ENCODE measurements around the gene CLEC1A. TPM values are rescaled to one million over a fixed set of nuclear protein-coding genes. Genes with fewer than 3 reads are reported as not detected.

The CLEC1A gene
- polyA plus RNA-seq, 1 donor from 2014 or later, result not detected

GRCh38 chr12:10073261-10073660 lies 25.5 kb downstream of the CLEC1A start (continued):
- no peak for TF ChIP-seq TAF1 (IDR thresholded peaks at IDR 0.05; ENCODE audit: low read depth)
- TF ChIP-seq RAD21 (conservative IDR thresholded peaks at IDR 0.05), result no peak
- TF ChIP-seq SMC3 (conservative IDR thresholded peaks at IDR 0.05; ENCODE audit: poor library complexity), result no peak

- Histone ChIP-seq H3K4me3 (ENCODE audit: low read length) (no peak overlapping the region), H2AFZ (ENCODE audit: low read depth, low read length) (no peak overlapping the region), H3K9ac (ENCODE audit: low read length) (no peak overlapping the region), H3K4me2 (ENCODE audit: low read length) (no peak overlapping the region), H3K36me3 (ENCODE audit: insufficient read depth, low read length) (no peaks in the 10 kb centered on the region), H3K27me3 (ENCODE audit: insufficient read depth, low read depth, low read length) (no peaks in the 10 kb centered on the region), H4K20me1 (ENCODE audit: insufficient read depth) (no peaks in the 10 kb centered on the region), H3K27ac (ENCODE audit: low read length) (no peak overlapping the region), H3K79me2 (replicated peaks; ENCODE audit: insufficient read depth, low read length) (no peaks in the 10 kb centered on the region), H3K9me2 (ENCODE audit: insufficient read depth, low read length) (no peaks in the 10 kb centered on the region), H3K9me3 (ENCODE audit: low read length) (no peaks in the 10 kb centered on the region), H3F3A (ENCODE audit: insufficient read depth, low read length, poor library complexity, severe bottlenecking) (no peaks in the 10 kb centered on the region)
- TF ChIP-seq POLR2AphosphoS5 (IDR thresholded peaks at IDR 0.05) (no peak), CTCF (IDR thresholded peaks at IDR 0.05; ENCODE audit: poor library complexity, severe bottlenecking) (no peak), RAD21 (conservative IDR thresholded peaks at IDR 0.05) (no peak), SMC3 (conservative IDR thresholded peaks at IDR 0.05; ENCODE audit: poor library complexity) (no peak)
Measured at GRCh38 chr12:10072131-10072530, 26.7 kb downstream of the CLEC1A start.

DNA sequence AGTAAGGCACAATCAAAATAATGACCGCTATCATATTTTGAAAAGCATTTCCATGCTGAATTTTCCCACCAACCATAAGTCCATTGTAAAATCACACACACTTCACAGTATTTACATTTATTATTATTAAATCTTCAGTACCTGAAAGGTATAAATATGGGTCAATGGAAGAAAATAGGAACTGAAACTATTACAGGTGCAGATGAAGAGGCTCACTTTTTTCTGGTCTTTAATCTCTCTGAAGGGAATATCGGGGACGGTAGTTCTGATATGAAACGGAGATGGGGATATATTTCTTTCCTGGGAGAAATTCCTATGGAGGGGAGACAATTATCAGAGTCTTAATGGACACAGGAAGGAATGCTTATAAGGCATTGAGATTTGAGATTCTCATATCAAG lies 28.4 kb downstream of the CLEC1A start:
- Histone ChIP-seq H3K9me2 (ENCODE audit: insufficient read depth, low read length) (no peaks in the 10 kb centered on the region), H3K4me2 (ENCODE audit: low read length) (no peak overlapping the region), H3K27me3 (ENCODE audit: insufficient read depth, low read depth, low read length) (no peaks in the 10 kb centered on the region), H4K20me1 (ENCODE audit: insufficient read depth) (no peaks in the 10 kb centered on the region), H3K79me2 (replicated peaks; ENCODE audit: insufficient read depth, low read length) (no peaks in the 10 kb centered on the region), H2AFZ (ENCODE audit: low read depth, low read length) (no peak overlapping the region), H3F3A (ENCODE audit: insufficient read depth, low read length, poor library complexity, severe bottlenecking) (no peaks in the 10 kb centered on the region), H3K9me3 (ENCODE audit: low read length) (no peaks in the 10 kb centered on the region), H3K27ac (ENCODE audit: low read length) (no peak overlapping the region), H3K9ac (ENCODE audit: low read length) (no peak overlapping the region), H3K36me3 (ENCODE audit: insufficient read depth, low read length) (no peaks in the 10 kb centered on the region), H3K4me3 (ENCODE audit: low read length) (no peak overlapping the region)
- TF ChIP-seq EP300 (conservative IDR thresholded peaks at IDR 0.05; ENCODE audit: poor library complexity, severe bottlenecking) (no peak), SMC3 (conservative IDR thresholded peaks at IDR 0.05; ENCODE audit: poor library complexity) (no peak), RAD21 (conservative IDR thresholded peaks at IDR 0.05) (no peak), EZH2 (IDR thresholded peaks at IDR 0.05; ENCODE audit: borderline replicate concordance, insufficient read depth, low read length, poor library complexity, severe bottlenecking) (no peak), REST (IDR thresholded peaks at IDR 0.05; ENCODE audit: borderline replicate concordance) (no peak), CTCF (IDR thresholded peaks at IDR 0.05; ENCODE audit: poor library complexity, severe bottlenecking) (no peak), POLR2AphosphoS5 (IDR thresholded peaks at IDR 0.05) (no peak), TAF1 (IDR thresholded peaks at IDR 0.05; ENCODE audit: low read depth) (no peak), MXI1 (conservative IDR thresholded peaks at IDR 0.05; ENCODE audit: poor library complexity, severe bottlenecking) (no peak)
